HG02981 (cell line): ENCODE data around the gene KRT27.
"Not testable (repeated sequence)": the region's sequence is repeated elsewhere in the genome, so short reads cannot be mapped to it uniquely, and the experiment has no call there.

Experiments used
- ATAC-seq: cut with Tn5 transposase; IDR thresholded peaks from one replicate; pipeline ENCODE4 v1.9.1; 2021; ENCODE audit warnings: mild to moderate bottlenecking, moderate library complexity; ENCODE audit not compliant: unreplicated experiment

KRT27 gene

DNA sequence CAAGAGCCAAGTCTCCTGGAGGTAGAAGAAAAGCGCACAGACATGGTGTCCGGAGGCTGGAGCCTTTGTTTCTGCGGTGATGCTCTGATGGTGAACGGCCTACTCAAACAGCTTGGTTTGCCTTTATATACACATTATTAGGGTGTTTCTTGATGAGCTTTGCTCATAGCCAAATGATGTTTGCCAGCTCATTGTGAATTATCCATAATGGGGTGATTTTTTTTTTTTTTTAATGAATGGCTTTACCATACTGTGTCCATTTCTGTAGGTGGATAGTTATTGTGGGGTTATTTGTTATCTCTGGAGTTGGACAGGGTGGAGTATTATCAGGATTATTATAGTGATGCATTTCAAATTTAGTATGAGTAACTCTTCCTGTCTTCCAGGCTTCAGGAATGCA is at the start of gene KRT27:
KRT27 (minus strand) TSS at position 101 of the 400 bp plus-strand sequence; CDS start at position 44, 57 bp downstream.
- no peak for ATAC-seq

DNA sequence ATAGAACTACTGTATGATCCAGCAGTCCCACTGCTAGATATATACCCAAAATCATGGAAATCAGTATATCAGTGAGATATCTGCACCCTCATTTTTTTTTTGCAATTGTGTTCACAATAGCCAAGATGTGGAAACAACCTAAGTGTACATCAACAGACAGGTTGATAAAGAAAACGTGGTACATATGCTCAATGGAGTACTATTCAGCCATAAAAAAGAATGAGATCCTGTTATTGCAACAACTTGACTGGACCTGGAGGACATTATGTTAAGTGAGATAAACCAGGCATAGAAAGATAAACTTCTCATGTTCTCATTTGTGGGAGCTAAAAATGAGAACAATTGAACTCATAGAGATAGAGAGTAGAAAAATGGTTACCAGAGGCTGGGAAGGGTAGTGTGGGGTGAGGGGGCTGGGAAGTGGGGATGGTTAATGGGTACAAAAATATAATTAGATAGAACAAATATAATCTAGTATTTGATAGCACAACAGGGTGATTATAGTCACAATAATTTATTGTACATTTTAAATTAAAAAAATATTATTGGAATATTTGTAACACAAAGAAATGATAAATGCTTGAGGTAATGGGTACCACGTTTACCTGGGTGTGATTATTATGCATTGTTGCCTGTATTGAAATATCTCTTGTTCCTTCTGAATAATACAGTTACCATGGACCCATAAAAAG is 47.9 kb upstream of the KRT27 start:
- ATAC-seq: no peak

DNA sequence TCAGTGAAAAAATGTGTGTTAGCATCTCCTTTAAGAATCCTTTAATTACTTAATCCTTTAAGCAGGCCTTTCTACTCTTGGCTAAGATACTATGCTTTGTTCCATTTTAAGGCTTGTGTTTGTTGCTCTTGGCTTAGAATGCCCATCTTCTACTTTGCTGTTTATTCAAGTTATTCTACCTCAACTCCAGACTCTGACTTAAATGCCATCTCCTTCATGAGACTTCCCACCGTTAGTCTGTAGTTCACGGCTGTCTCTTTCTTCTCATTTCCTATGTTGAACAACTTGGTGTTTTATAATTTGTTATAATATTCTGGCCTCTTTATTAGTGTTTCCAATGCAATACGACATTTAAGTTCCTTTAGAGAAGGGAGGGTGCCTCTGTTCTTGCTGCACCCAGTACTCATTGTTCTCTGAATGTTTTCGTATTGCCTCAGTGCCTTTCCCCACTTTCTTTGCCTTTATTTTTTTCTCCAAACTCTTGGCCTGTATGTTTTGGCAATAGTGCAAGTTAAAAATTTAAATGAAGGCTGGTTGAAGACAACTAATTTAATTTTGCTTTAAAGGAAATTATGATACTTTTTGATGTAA is 46.2 kb upstream of the KRT27 start:
- ATAC-seq: no peak

DNA sequence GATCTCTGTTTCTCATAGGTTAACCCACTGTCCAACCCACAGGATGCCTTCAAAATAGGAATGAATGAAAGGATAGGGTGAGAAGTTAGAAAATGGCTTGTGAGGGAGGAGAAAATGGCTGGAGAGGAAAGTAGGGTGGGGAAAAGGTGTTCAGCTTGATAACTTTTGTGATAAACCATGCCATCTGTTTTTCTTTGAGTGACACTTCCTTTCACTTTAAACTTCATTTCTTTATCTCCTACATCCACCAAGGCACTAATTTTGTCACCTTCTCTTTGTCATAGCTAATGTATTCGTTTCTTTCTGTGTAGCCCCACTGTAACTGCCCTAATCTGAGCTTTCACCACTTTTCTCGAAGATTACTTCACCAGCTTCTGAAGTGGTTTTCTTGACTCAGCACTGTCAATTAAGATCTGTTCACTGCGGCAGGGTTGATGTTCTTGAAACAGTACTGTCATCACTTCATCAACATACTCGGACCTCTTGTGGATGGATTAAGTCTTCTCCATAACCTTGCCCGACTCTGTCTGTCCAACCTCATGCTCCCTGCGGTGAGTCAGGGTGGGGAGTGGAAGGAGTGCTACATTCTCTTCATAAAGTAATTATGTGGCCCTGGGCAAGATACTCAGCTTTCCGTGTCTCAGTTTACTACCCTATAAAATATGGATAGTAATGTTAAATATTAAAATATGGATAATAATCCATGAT is 45.5 kb upstream of the KRT27 start:
- no peak for ATAC-seq

DNA sequence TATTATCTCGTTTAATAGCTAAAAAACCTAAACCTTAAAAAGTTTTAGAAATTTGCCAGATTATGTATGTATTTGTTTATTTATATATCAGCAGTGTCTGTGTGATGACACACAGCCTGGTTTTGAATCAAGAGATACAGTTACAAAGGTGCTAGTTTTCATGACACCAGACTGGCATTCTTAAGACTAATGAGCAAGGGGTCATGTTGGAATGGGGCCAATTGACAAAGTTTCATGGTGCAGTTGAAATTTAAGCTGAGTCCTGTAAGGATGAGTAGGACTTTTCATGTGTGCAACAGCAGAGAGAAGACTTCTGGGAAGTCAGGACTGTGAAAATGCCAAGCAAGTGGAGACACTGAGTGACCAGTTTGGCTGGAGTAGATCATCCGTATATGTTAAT is 43.2 kb upstream of the KRT27 start:
- ATAC-seq: no peak

DNA sequence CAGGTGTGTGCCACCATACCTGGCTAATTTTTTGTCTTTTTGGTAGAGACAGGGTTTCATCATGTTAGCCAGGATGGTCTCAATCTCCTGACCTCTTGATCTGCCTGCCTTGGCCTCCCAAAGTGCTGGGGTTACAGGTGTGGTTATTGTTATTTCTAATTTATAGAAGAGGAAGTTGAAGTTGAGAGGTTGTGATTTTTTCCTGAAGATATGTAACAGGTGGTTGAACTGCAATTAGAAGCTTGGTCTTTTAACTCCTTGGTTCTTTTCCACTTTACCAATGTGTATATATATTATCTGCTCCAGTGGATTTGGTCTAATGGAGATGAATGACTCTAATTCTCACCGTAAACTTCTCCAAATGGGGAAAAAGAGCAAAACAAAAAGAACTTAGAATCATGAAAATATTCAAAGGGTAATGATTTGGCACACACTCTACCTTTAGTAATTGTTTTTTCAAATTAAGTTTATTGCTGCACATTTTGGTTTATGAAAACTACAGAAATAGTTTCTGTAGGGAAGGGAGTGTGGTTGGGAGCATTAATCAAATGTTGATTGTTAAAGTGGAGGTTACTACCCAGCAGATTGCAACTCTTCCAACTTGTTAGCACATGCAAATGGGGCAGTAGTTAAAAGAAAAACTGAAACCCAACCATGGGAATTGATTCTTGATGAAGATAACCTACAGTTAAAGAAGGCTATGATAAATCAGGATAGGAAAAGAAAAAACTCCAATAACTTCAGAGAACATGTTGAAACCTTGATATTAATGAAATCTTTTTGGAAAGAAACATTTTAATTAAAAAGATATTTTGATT is 41.9 kb upstream of the KRT27 start:
- ATAC-seq: no peak

GRCh38 chr17:40822132-40822812 is 39.9 kb upstream of the KRT27 start, which contains the start of gene KRT10:
Gene KRT10, minus strand, starts transcription at chr17:40822614. Its CDS starts 29 bp downstream, at chr17:40822585.
- ATAC-seq: no peak

DNA sequence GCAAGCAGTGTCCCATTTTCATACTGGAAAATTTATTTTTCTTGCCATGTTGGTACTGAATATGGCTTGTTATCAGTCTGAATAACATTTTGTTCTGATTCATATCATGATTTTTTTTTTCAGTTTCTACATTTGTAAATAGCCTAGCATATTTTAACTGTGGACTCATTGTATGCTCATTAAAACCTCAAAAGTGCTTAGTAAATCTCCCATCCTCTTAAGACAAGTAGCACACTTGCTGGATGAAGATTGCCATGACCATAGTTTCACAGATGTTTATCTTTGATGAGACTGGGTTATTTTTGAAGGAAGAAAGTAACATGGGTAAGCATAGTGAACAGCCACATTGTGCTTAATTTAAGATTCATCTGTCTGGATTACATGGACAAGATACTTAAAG is 39.2 kb upstream of the KRT27 start:
- ATAC-seq: no peak

- no peak for ATAC-seq
Measured at GRCh38 chr17:40820228-40820838, 38.0 kb upstream of the KRT27 start.

DNA sequence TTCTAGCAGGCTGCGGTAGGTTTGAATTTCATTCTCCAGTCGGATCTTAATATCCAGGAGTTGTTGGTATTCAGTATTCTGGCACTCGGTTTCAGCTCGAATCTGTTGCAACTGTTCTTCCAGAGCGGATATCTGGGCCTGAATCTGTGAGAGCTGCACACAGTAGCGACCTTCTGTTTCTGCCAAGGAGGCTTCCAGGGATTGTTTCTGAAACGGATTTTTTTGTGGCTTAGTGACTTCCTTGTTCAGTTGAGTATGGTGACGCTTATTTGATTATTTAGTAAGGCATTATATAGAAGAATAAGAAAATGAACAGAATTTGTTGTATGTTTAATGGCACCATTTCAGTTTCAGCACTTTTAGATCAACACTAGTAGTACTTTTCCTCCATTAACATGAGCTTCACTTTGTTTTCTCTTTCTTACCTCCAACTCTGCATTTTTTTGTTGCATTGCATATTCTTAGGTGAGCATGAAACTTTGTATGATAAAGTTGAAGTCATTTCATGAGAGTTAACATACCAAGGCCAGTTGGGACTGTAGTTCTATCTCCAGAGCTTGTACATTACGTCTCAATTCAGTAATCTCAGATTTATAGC is 37.3 kb upstream of the KRT27 start:
- no peak for ATAC-seq

DNA sequence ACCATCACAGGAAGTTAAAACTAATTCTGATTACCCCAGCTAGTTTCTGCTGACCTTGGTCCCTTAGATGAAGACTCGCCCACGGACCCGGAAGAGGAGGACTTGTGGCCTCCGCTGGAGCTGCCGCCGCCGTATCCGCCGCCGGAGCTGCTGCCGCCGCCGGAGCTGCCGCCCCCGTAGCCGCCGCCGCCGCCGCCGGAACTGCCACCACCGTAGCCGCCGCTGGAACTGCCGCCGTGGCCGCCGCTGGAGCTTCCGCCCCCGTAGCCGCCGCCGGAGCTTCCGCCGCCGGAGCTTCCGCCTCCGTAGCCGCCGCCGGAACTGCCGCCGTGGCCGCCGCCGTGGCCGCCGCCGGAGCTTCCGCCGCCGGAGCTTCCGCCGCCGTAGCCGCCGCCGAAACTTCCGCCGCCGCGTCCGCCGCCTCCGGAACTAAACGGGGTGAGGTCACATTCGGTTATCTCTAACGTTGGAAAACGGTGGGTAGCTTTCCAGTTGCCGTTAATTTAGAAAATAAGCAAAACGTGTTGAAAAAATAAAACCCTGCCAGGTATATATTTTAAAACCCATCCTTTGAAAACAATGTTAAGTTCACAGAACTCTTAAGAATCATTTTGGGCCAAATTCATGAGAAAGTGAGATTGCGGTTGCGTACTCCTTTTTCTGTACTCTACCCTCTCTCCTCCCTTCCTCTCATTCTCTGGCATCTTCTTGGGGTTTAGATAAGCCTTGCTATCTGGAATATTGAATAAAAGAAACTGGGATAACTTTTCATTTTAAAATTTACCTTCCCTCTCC is 36.6 kb upstream of the KRT27 start:
- peak; percentile 84 for ATAC-seq

- ATAC-seq: no peak
Measured at GRCh38 chr17:40818343-40818732, 36.0 kb upstream of the KRT27 start.

GRCh38 chr17:40817103-40817682 is 34.8 kb upstream of the KRT27 start:
- no peak for ATAC-seq

GRCh38 chr17:40816569-40816968 is 34.2 kb upstream of the KRT27 start:
- no peak for ATAC-seq

DNA sequence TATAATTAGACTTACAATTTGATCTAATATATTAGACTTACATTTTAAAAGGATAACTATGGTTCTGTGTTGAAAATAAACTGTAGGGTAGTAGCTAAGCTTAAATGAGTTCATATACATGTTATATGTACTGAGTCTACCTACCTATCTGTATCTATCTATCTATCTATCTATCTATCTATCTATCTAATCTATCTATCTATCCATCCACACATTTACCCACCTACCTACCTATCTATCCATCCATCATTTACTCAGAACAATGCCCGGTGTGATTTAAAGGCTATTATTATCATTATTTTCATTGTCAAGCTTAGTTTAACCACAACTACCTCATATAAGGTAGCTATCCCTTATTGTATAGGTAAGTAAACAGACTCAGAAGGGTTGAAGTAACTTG is 33.0 kb upstream of the KRT27 start:
- ATAC-seq: no peak

GRCh38 chr17:40814657-40815056 is 32.3 kb upstream of the KRT27 start:
- ATAC-seq: not testable (repeated sequence)

GRCh38 chr17:40813804-40814203 is 31.5 kb upstream of the KRT27 start:
- no peak for ATAC-seq

GRCh38 chr17:40812639-40813038 is 30.3 kb upstream of the KRT27 start:
- ATAC-seq: no peak

GRCh38 chr17:40810494-40810893 is 28.1 kb upstream of the KRT27 start:
- ATAC-seq: no peak
